DND-41 (cell line): ENCODE data around the gene CXCR5.

Source experiments
- ATAC-seq: fragments of 200-7000 bp; cut with Tn5 transposase; 3 replicates; pipeline ENCODE4 v1.9.1; 2021; ENCODE audit warnings: low read depth; ENCODE audit not compliant: insufficient read depth
- DNase-seq: peaks from one replicate; pipeline ENCODE4 v3.0.0-alpha.2; 2020
- H2AFZ ChIP-seq: 2 replicates; pipeline ENCODE4 v1.6.0; 2012; ENCODE audit warnings: low read depth, low read length
- H3K27ac ChIP-seq: 2 replicates; pipeline ENCODE4 v1.5.1; 2012; ENCODE audit warnings: low read length, inconsistent platforms
- H3K27me3 ChIP-seq: fragments of 200-600 bp; sonication (generic); 2 replicates; pipeline ENCODE4 v1.6.0; 2012; ENCODE audit warnings: low read length, mild to moderate bottlenecking, inconsistent platforms; ENCODE audit not compliant: insufficient read depth, poor library complexity
- H3K36me3 ChIP-seq: 2 replicates; pipeline ENCODE4 v1.5.1; 2012; ENCODE audit warnings: low read length, inconsistent platforms; ENCODE audit not compliant: insufficient read depth
- H3K4me1 ChIP-seq: 2 replicates; pipeline ENCODE4 v1.5.1; 2012; ENCODE audit warnings: mild to moderate bottlenecking, low read length; ENCODE audit not compliant: insufficient read depth
- H3K4me2 ChIP-seq: 2 replicates; pipeline ENCODE4 v1.6.0; 2012; ENCODE audit warnings: mild to moderate bottlenecking, moderate library complexity, low read length, inconsistent platforms; ENCODE audit not compliant: insufficient read depth
- H3K4me3 ChIP-seq, 2 experiments: fragments of 200-600 bp in 1 of 2; shearing (Covaris generic) in 1 of 2; 2 replicates each; pipeline ENCODE4 v1.5.1; 2012 to 2016; ENCODE audit warnings: inconsistent platforms in 2 of 2, low read length in 2 of 2, mild to moderate bottlenecking in 2 of 2, low read depth in 1 of 2, moderate library complexity in 1 of 2
- H3K79me2 ChIP-seq: 2 replicates; pipeline ENCODE4 v1.6.0; 2012; ENCODE audit warnings: low read length, inconsistent platforms; ENCODE audit not compliant: insufficient read depth
- H3K9ac ChIP-seq: 2 replicates; pipeline ENCODE4 v1.6.0; 2012; ENCODE audit warnings: low read depth, mild to moderate bottlenecking, inconsistent platforms, low read length, moderate library complexity
- H3K9me3 ChIP-seq: 2 replicates; pipeline ENCODE4 v1.5.1; 2012; ENCODE audit warnings: low read length, moderate library complexity, mild to moderate bottlenecking, inconsistent platforms; ENCODE audit not compliant: insufficient read depth, severe bottlenecking
- H4K20me1 ChIP-seq: 2 replicates; pipeline ENCODE4 v1.6.0; 2012; ENCODE audit warnings: low read length; ENCODE audit not compliant: insufficient read depth
- EZH2 ChIP-seq: IDR thresholded peaks from 3 replicates; pipeline ENCODE4 v1.6.1; 2012; ENCODE audit warnings: borderline replicate concordance, low read depth, mild to moderate bottlenecking, moderate library complexity, low read length, inconsistent platforms; ENCODE audit not compliant: severe bottlenecking
- TF ChIP-seq, protein P1 (sequence below): IDR thresholded peaks from 2 replicates; pipeline ENCODE4 v1.5.1; 2012; ENCODE audit warnings: borderline replicate concordance, low read length, moderate library complexity, mild to moderate bottlenecking; ENCODE audit not compliant: poor library complexity, severe bottlenecking; ENCODE audit errors: extremely low read depth

The CXCR5 gene

DNA sequence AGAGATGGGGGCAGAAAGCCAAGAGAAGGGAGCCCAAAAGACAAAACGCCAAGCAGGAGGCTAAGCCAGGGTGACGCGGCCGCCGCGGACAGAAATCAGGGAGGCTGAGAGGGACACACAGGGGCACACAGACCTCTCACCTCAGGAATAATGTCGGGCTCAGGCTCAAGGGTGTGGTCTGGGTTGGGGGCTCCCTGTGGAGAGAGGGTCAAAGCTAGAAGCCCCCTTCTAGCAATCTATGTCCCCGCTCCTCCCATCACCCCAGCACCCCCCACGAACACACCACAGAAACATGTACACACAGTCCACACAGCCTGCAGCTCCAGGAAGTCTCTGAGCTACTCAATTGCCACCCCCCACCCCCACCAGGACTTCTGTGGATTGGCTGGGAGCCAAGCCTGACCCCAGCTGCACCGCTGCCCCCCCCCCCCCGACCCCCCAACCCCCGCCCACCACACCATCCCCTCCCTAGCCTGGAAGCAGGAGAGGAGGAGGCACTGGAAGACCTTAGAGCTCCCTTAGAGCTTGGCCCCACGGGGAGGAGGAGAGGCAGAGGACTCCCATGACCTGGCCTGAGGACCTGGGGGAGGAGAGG lies 35.1 kb downstream of the CXCR5 start:
- H3K4me1 ChIP-seq = peaks cover 98% of the 10 kb centered on the region
- ATAC-seq (peak; percentile 22; the same call in 1 of the 3 replicates), DNase-seq (peak; percentile 67)
- H3K79me2 ChIP-seq = peaks cover 87% of the 10 kb centered on the region
- no peak overlapping the region for H2AFZ ChIP-seq
- peak overlapping the region; percentile 47 for H3K4me2 ChIP-seq
- H4K20me1 ChIP-seq = peaks cover 21% of the 10 kb centered on the region
- peaks cover 18% of the 10 kb centered on the region; the same call in 1 of the 2 replicates for H3K36me3 ChIP-seq
- no peaks in the 10 kb centered on the region for H3K27me3 ChIP-seq
- no peaks in the 10 kb centered on the region for H3K9me3 ChIP-seq
- peak overlapping the region in 1 of 2 experiments; percentile 35; a peak in 1 of 4 replicates for H3K4me3 ChIP-seq
- H3K9ac ChIP-seq = peak overlapping the region; percentile 36
- TF ChIP-seq, protein P1, sequence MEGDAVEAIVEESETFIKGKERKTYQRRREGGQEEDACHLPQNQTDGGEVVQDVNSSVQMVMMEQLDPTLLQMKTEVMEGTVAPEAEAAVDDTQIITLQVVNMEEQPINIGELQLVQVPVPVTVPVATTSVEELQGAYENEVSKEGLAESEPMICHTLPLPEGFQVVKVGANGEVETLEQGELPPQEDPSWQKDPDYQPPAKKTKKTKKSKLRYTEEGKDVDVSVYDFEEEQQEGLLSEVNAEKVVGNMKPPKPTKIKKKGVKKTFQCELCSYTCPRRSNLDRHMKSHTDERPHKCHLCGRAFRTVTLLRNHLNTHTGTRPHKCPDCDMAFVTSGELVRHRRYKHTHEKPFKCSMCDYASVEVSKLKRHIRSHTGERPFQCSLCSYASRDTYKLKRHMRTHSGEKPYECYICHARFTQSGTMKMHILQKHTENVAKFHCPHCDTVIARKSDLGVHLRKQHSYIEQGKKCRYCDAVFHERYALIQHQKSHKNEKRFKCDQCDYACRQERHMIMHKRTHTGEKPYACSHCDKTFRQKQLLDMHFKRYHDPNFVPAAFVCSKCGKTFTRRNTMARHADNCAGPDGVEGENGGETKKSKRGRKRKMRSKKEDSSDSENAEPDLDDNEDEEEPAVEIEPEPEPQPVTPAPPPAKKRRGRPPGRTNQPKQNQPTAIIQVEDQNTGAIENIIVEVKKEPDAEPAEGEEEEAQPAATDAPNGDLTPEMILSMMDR = no peak
- TF ChIP-seq EZH2 = no peak
- H3K27ac ChIP-seq = peak overlapping the region; percentile 66

DNA sequence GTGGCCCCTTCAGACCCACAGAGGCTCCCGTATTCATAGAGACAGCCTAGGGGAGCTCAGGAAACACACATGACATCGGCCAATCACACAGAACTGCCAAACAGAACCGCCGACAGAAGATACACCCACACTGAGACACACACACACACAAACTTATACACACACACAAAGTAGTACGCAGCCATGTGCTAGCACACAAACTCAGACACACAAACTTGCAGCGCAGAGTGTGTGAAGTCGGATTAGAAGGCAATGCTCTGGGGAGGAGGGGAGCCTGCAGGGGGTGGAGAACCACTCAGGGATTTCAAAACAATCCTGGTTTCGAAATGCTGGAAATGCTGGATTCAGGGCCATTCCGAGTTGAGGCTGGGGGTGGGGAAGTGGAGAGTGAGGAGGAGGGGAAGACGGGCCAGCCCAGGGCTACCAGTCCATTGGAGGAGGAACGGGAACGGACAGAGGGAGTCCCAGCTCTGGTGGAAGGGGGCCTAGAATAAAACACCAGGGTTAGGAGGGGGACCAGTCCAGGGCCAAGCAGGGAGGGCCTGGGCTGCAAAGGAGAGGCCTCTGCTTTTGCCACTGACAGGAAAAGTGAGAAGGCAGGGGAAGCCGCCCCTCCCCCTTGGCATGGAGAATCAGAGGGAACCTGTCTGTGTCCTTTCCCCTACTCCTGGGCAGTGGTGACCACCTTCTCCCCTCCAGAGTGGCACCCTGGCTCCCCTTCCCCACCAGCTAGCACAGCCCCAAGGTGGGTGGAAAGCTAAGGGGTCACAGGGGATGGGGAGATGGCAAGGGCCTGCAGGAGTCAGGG lies 37.6 kb downstream of the CXCR5 start:
- Histone ChIP-seq H3K4me3 (no peak overlapping the region; a peak in 1 of 4 replicates), H3K27me3 (no peaks in the 10 kb centered on the region), H3K4me2 (peak overlapping the region; percentile 89), H3K79me2 (peaks cover 89% of the 10 kb centered on the region), H4K20me1 (peaks cover 32% of the 10 kb centered on the region), H3K27ac (no peak overlapping the region; the same call in 1 of the 2 replicates), H2AFZ (no peak overlapping the region), H3K9me3 (no peaks in the 10 kb centered on the region), H3K36me3 (peaks cover 21% of the 10 kb centered on the region; the same call in 1 of the 2 replicates), H3K9ac (peak overlapping the region; percentile 82; the same call in 1 of the 2 replicates), H3K4me1 (peaks cover 93% of the 10 kb centered on the region)
- ATAC-seq (no peak), DNase-seq (no peak)
- TF ChIP-seq, protein P1 = no peak
- no peak for TF ChIP-seq EZH2

DNA sequence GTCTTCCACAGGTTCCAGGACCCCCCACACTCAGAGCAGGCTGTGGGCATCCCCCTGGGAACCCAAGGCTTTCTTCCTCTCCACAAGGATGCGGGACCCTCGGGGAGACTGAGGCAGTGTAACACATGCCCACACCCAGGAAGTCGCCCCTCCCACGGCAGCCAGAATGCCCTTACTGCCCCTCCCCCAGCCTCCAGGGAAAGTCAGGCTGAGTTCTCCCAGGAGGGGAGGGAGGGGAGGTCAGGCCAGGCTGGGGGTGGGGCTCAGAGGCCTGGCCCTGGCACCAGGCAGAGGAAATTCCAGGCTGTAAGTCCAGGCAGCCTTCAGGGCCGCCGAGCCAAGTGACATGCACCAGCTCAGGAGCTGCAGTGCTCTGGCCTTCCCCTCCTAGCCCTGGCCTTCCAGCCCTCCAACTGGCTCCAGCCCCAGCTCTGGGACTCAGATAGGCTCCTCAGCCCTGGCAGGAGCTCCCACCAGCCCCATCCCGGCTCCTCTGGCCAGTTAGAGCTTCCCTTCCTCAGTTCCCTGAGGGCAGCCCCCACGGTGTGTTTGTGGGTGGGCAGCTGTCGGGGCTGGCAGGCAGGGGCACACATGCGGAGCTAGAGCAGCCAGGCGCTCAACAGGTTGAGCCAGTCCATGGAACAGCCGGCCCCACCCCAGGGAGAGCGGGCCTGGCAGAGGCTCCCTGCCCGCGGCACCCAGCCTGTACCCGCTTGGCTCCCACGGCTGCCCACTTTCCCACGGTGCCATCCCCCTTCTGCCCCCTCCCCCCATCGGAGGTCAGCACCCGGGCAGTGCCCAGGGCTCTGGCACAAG lies 38.4 kb downstream of the CXCR5 start:
- H3K79me2 ChIP-seq = peaks cover 81% of the 10 kb centered on the region
- DNase-seq (no peak), ATAC-seq (no peak)
- no peaks in the 10 kb centered on the region for H3K27me3 ChIP-seq
- H3K27ac ChIP-seq = peak overlapping the region; percentile 66
- TF ChIP-seq, protein P1 = no peak
- TF ChIP-seq EZH2 = no peak
- peaks cover 93% of the 10 kb centered on the region for H3K4me1 ChIP-seq
- H3K9ac ChIP-seq = peak overlapping the region; percentile 82
- H3K4me2 ChIP-seq = peak overlapping the region; percentile 89
- peak overlapping the region in 1 of 2 experiments; percentile 97; a peak in 2 of 4 replicates for H3K4me3 ChIP-seq
- H3K36me3 ChIP-seq = peaks cover 21% of the 10 kb centered on the region; the same call in 1 of the 2 replicates
- H2AFZ ChIP-seq = no peak overlapping the region
- peaks cover 32% of the 10 kb centered on the region for H4K20me1 ChIP-seq
- no peaks in the 10 kb centered on the region for H3K9me3 ChIP-seq
